ENCODE measurements around the gene GRIK1.
"Not testable (repeated sequence)": the region's sequence is repeated elsewhere in the genome, so short reads cannot be mapped to it uniquely, and the experiment has no call there.

Gene GRIK1

DNA sequence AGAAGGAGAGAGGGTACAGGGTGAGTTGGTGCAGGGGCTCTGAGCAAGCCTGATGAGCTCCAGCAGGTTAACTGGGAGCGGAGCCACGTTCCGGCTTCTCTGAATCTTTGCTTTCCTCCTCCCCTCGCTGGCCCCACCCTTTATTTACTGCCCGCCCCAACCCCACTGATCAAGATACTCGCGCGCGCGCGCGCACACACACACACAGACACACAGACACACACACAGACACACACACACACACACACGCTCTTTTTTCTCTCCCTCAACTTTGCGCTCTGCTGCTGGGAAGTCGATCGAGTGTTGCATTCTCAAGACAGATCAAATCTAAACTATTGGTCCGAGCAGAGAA is at the start of gene GRIK1:
TSS of gene GRIK1 (minus strand) at position 73 of the 352 bp plus-strand sequence.
- Mint-ChIP-seq H3K9me3 (peaks cover 14% of the 10 kb centered on the region), H3K4me3 (no peak within 1 kb of the TSS), H3K36me3 (no peaks in the 10 kb centered on the region), H3K4me1 (peaks cover 7% of the 10 kb centered on the region), H3K27me3 (peaks cover 42% of the 10 kb centered on the region), H3K27ac (no peak within 1 kb of the TSS)

- H3K27ac Mint-ChIP-seq = no peak overlapping the region
- H3K9me3 Mint-ChIP-seq = peaks cover 15% of the 10 kb centered on the region
Measured at GRCh38 chr21:29987762-29988161, 48.0 kb upstream of the GRIK1 start.

DNA sequence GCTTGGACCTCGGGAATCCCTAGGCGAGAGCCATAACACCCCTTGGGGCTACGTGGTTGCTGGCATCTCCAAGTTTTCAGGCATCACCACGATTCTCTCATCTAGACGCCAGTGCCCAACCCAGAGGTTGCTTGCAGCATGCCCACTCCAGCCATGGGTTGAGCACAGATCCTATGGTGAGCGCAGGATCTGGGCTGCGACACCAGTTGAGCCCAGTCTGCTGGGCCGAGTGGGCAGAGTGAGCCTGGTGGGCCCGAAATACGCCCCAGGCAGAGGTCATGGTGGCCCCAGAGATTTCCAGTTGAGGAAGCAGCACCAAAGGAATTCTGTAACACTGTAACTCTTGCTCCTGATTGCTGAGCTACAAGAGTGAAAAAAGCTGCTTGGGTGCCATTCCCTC is 46.1 kb upstream of the GRIK1 start:
- Mint-ChIP-seq H3K9me3 (peaks cover 15% of the 10 kb centered on the region), H3K36me3 (no peaks in the 10 kb centered on the region), H3K4me1 (no peaks in the 10 kb centered on the region), H3K27me3 (no peaks in the 10 kb centered on the region), H3K4me3 (no peak overlapping the region), H3K27ac (no peak overlapping the region)

More at GRCh38 chr21:29987762-29988161, 48.0 kb upstream of the GRIK1 start:
- Mint-ChIP-seq H3K4me3 (no peak overlapping the region), H3K27me3 (no peaks in the 10 kb centered on the region), H3K36me3 (no peaks in the 10 kb centered on the region), H3K4me1 (no peaks in the 10 kb centered on the region)

DNA sequence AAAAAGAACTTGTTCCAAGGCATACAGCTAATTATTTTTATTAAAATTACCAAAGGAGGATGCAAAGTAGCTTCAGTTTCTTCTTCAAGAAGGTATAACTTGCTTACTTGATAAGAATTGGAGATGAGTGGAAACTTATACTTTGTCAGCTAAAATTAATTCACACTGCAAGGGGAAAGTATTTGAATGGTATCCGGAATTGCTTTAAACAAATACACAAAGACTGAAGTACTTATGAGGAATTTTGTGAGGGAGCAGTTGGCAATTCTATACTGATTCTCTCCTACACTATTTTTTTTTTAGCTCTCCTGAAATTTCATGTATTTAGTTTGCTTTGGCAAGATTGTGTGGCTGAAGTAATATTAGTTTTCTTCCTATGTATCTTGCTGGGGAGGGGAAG is 39.2 kb upstream of the GRIK1 start:
- H3K36me3 Mint-ChIP-seq = no peaks in the 10 kb centered on the region
- H3K27ac Mint-ChIP-seq = no peak overlapping the region
- H3K4me1 Mint-ChIP-seq = no peaks in the 10 kb centered on the region
- H3K27me3 Mint-ChIP-seq = no peaks in the 10 kb centered on the region
- no peak overlapping the region for H3K4me3 Mint-ChIP-seq
- H3K9me3 Mint-ChIP-seq = no peaks in the 10 kb centered on the region

- no peaks in the 10 kb centered on the region for H3K27me3 Mint-ChIP-seq
- H3K4me1 Mint-ChIP-seq = no peaks in the 10 kb centered on the region
- H3K36me3 Mint-ChIP-seq = no peaks in the 10 kb centered on the region
- no peak overlapping the region for H3K27ac Mint-ChIP-seq
- H3K4me3 Mint-ChIP-seq = no peak overlapping the region
- no peaks in the 10 kb centered on the region for H3K9me3 Mint-ChIP-seq
Measured at GRCh38 chr21:29975776-29976175, 36.0 kb upstream of the GRIK1 start.

GRCh38 chr21:29973258-29973657 is 33.5 kb upstream of the GRIK1 start:
- H3K4me1 Mint-ChIP-seq = no peaks in the 10 kb centered on the region
- H3K36me3 Mint-ChIP-seq = no peaks in the 10 kb centered on the region
- no peak overlapping the region for H3K4me3 Mint-ChIP-seq
- H3K27ac Mint-ChIP-seq = no peak overlapping the region
- no peaks in the 10 kb centered on the region for H3K9me3 Mint-ChIP-seq
- no peaks in the 10 kb centered on the region for H3K27me3 Mint-ChIP-seq

DNA sequence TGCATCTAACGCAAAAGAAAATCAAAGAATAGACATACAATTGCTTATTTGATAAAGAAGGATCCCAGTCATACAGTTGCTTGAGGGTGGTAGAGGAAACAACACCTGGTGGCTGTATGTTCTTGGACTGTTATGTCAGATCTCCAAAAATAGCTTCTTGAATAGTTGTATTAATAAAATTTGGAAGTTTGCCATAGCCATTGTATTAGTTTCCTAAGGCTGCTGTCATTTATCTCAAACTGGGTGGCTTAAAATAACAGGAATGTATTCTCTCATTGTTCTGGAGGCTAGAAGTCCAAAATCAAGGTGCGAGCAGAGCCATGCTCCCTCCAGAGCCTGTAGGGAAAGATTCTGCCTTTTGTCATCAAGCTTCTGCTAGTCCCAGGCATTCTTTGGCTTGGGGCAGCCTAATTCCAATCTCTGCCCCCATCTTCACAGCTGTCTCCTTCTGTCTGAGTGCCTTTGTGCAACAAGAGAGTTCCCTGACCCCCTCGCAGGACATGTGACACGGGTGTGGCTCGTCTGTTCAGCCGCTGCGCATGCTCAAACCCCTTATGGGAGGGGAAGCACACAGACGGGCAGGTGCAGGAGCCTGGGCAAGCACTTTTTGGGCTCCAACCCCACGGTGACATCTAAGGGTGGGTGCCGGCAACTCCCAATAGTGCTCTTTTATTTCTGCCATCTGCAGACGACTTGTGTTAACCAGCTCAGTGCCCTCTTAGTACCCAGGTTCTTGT is 21.7 kb upstream of the GRIK1 start:
- H3K4me1 Mint-ChIP-seq = no peaks in the 10 kb centered on the region
- peaks cover 9% of the 10 kb centered on the region for H3K27me3 Mint-ChIP-seq
- H3K27ac Mint-ChIP-seq = no peak overlapping the region
- no peaks in the 10 kb centered on the region for H3K9me3 Mint-ChIP-seq
- H3K36me3 Mint-ChIP-seq = no peaks in the 10 kb centered on the region
- no peak overlapping the region for H3K4me3 Mint-ChIP-seq

DNA sequence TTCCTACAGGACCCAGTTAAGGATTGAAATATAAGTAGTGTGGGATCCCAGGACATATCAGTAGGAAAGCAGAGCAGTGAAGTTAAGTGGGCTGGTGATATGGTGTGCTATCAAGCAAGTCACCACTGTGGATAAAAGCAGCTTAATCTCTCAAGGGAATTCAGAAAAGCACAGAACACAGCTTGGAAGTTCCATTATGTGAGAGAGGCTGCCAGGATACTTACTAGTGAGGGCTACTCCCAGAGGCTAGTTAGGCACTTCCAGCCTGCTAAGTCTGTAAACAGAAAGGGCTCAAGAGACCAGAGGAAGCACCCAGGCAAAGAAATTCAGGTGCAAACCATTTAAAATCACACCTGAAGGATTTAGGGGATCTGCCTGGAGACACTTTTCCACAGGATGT is 18.8 kb upstream of the GRIK1 start:
- Mint-ChIP-seq H3K27me3 (peaks cover 6% of the 10 kb centered on the region), H3K4me1 (no peaks in the 10 kb centered on the region), H3K27ac (no peak overlapping the region), H3K4me3 (no peak overlapping the region), H3K36me3 (no peaks in the 10 kb centered on the region), H3K9me3 (no peaks in the 10 kb centered on the region)

DNA sequence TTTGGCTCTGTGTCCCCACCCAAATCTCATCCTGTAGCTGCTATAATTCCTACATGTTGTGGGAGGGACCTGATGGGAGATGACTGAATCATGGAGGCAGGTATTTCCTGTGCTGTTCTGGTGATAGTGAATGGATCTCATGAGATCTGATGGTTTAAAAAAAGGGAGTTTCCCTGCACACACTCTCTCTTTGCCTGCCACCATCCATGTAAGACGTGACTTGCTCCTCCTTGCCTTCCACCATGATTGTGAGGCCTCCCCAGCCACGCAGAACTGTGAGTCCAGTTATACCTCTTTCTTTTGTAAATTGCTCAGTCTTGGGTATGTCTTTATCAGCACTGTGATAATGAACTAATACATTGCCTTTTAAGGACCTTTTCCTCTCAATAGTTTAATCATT is 18.2 kb upstream of the GRIK1 start:
- H3K36me3 Mint-ChIP-seq, H3K9me3 Mint-ChIP-seq, H3K4me3 Mint-ChIP-seq, H3K27me3 Mint-ChIP-seq, H3K27ac Mint-ChIP-seq, H3K4me1 Mint-ChIP-seq: not testable (repeated sequence)

DNA sequence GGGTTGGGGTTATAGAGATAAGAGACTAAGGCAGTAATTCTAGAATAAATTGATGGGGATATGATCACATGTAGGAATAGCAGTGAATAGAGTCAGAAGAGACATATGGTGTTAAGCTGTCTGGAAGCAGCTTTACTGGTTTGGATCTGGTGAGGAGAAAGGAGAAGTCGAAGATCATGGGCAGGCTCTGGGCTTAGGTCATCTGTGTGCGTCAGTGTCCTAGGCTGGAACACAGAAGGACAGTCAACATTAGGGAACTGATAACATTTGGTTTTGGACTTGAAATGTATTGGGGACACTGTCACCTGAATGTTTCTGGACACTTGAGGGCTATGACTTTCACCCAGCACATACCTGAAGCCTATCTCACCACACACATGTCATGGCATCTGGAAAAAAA is 13.9 kb upstream of the GRIK1 start:
- H3K27me3 Mint-ChIP-seq = peaks cover 8% of the 10 kb centered on the region
- H3K27ac Mint-ChIP-seq = no peak overlapping the region
- H3K36me3 Mint-ChIP-seq = no peaks in the 10 kb centered on the region
- H3K9me3 Mint-ChIP-seq = no peaks in the 10 kb centered on the region
- H3K4me3 Mint-ChIP-seq = no peak overlapping the region
- no peaks in the 10 kb centered on the region for H3K4me1 Mint-ChIP-seq

DNA sequence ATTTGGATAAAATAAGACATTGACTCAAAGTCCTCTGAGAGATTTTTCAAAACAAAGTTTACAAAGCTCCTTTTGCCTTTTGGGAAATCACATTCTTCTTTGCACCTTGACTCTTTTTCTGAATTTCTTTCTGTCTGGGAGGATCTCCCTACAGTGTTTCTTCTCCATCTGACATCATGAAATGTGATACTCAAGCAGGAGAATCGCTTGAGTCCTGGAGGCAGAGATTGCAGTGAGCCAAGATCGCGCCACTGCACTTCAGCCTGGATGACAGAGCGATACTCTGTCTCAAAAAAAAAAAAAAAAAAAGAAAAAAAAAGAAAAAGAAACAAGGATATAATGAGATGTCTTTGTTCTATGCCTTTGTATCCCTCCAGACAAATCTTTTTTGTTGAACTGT is 13.3 kb upstream of the GRIK1 start:
- H3K9me3 Mint-ChIP-seq = no peaks in the 10 kb centered on the region
- no peaks in the 10 kb centered on the region for H3K36me3 Mint-ChIP-seq
- no peak overlapping the region for H3K4me3 Mint-ChIP-seq
- peaks cover 11% of the 10 kb centered on the region for H3K27me3 Mint-ChIP-seq
- no peak overlapping the region for H3K27ac Mint-ChIP-seq
- H3K4me1 Mint-ChIP-seq = no peaks in the 10 kb centered on the region

DNA sequence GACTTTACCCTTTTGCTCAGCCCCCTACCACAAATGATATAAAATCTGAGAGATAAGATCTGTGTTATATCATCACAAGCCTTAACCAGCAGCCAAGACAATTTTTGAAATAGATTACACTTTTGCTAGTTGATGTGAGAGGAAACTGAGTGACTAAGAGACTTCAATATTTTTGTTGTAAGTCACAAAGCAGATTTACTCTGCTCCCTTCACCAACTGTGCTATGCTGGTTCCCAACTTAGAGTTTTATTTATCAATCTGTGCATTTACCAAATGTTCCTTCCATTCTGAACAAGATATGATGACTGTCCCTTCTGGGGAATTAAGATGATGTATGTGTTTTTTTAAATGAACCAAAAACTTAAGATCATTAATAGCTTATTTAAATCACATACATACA is 12.1 kb upstream of the GRIK1 start:
- no peak overlapping the region for H3K27ac Mint-ChIP-seq
- H3K9me3 Mint-ChIP-seq = no peaks in the 10 kb centered on the region
- peaks cover 11% of the 10 kb centered on the region for H3K27me3 Mint-ChIP-seq
- H3K4me1 Mint-ChIP-seq = no peaks in the 10 kb centered on the region
- no peak overlapping the region for H3K4me3 Mint-ChIP-seq
- no peaks in the 10 kb centered on the region for H3K36me3 Mint-ChIP-seq

DNA sequence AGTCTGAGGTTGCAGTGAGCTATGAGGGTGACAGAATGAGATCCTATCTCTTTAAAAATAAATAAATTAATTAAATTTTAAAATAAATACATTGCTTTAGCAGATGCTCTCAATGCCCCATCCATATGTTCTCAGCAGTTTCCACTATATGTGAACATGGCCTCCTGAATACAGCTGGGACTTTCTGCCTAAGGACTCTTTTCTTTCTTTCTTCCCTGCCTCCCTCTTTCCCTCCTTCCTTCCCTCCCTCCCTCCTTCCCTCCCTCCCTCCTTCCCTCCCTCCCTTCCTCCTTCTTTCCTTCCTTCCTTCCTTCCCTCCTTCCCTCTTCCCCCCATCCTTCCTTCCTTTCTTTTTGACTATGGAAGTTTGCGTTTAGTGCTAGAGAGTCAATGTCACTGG is 10.2 kb upstream of the GRIK1 start:
- H3K27ac Mint-ChIP-seq = no peak overlapping the region
- no peaks in the 10 kb centered on the region for H3K36me3 Mint-ChIP-seq
- H3K9me3 Mint-ChIP-seq = no peaks in the 10 kb centered on the region
- peaks cover 13% of the 10 kb centered on the region for H3K27me3 Mint-ChIP-seq
- no peak overlapping the region for H3K4me3 Mint-ChIP-seq
- H3K4me1 Mint-ChIP-seq = no peaks in the 10 kb centered on the region

- Mint-ChIP-seq H3K4me3 (no peak overlapping the region), H3K27me3 (peaks cover 25% of the 10 kb centered on the region), H3K36me3 (no peaks in the 10 kb centered on the region), H3K27ac (no peak overlapping the region), H3K9me3 (peaks cover 6% of the 10 kb centered on the region), H3K4me1 (no peaks in the 10 kb centered on the region)
Measured at GRCh38 chr21:29947119-29947518, 7.3 kb upstream of the GRIK1 start.

GRCh38 chr21:29943885-29944284 is 4.1 kb upstream of the GRIK1 start:
- H3K9me3 Mint-ChIP-seq = peaks cover 14% of the 10 kb centered on the region
- H3K4me1 Mint-ChIP-seq = peaks cover 7% of the 10 kb centered on the region
- H3K36me3 Mint-ChIP-seq = no peaks in the 10 kb centered on the region
- H3K27ac Mint-ChIP-seq = no peak overlapping the region
- H3K27me3 Mint-ChIP-seq = peaks cover 35% of the 10 kb centered on the region
- no peak overlapping the region for H3K4me3 Mint-ChIP-seq

DNA sequence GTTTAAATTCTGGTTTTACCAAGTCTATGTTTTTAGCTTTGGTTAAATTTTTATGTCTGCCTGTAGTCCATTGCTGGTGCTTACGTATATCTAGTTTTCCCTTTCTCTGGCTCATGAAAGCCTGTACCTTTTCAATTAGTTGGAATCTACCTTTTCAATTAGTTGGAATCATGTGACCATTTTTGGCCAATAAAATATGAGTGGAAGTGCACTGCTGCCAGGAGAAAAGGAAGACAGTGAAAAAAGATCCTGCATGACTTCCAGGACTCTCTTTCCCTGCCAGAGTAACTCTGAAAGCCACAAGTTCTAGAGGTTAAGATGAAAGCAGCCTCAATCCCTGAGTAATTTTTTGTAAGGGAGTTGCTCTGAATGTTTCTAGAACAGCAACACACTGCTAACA is 2.2 kb upstream of the GRIK1 start:
- peaks cover 42% of the 10 kb centered on the region for H3K27me3 Mint-ChIP-seq

GRCh38 chr21:29940991-29941390 is 1.2 kb upstream of the GRIK1 start:
- H3K27me3 Mint-ChIP-seq = peaks cover 41% of the 10 kb centered on the region
- H3K9me3 Mint-ChIP-seq = peaks cover 14% of the 10 kb centered on the region
- H3K4me3 Mint-ChIP-seq = no peak overlapping the region
- no peak overlapping the region for H3K27ac Mint-ChIP-seq
- H3K4me1 Mint-ChIP-seq = peaks cover 7% of the 10 kb centered on the region
- no peaks in the 10 kb centered on the region for H3K36me3 Mint-ChIP-seq

More for the DNA sequence above, 2.2 kb upstream of the GRIK1 start:
- Mint-ChIP-seq H3K9me3 (peaks cover 14% of the 10 kb centered on the region), H3K27ac (no peak overlapping the region), H3K36me3 (no peaks in the 10 kb centered on the region), H3K4me3 (no peak overlapping the region), H3K4me1 (peaks cover 7% of the 10 kb centered on the region)
